Measurements from ENCODE around the gene VSNL1. TPM values are rescaled to one million over a fixed set of nuclear protein-coding genes. Genes with fewer than 3 reads are reported as not detected.

The VSNL1 gene
- total and polyA plus RNA-seq, 2 experiments from 2014 or later = 102 to 112 TPM

GRCh38 chr2:17614174-17614930 is 73.9 kb downstream of the VSNL1 start (continued):
- TF ChIP-seq ZNF114 (CRISPR knock-in tag; IDR thresholded peaks at IDR 0.05) (no peak), ZNF462 (CRISPR knock-in tag; IDR thresholded peaks at IDR 0.05) (no peak), STAT1 (IDR thresholded peaks at IDR 0.05; ENCODE audit: unreplicated experiment) (no peak), CREB1 (CRISPR knock-in tag; IDR thresholded peaks at IDR 0.05; ENCODE audit: low read depth) (no peak), ZNF331 (CRISPR knock-in tag; IDR thresholded peaks at IDR 0.05; ENCODE audit: low read depth) (no peak), EZH2phosphoT487 (IDR thresholded peaks at IDR 0.05; ENCODE audit: unreplicated experiment) (no peak), EZH2 (IDR thresholded peaks at IDR 0.05; ENCODE audit: low read depth, unreplicated experiment) (no peak)

- DNase-seq (ENCODE audit: low spot score) (no peak), ATAC-seq (no peak)
- Histone ChIP-seq H3K27ac (ENCODE audit: low read depth) (no peak overlapping the region), H4K20me1 (replicated peaks; ENCODE audit: insufficient read depth) (peaks cover 9% of the 10 kb centered on the region; the same call in 1 of the 2 replicates), H3F3A (replicated peaks; ENCODE audit: low read depth) (no peaks in the 10 kb centered on the region), H3K4me2 (no peak overlapping the region), H3K4me1 (ENCODE audit: insufficient read depth) (peaks cover 30% of the 10 kb centered on the region), H2AFZ (no peak overlapping the region), H3K36me3 (ENCODE audit: insufficient read depth) (0 out of 2 replicates have a peak, but pooled peaks cover 3% of the 10 kb centered on the region), H3K79me2 (replicated peaks; ENCODE audit: insufficient read depth) (no peaks in the 10 kb centered on the region; the same call in 1 of the 2 replicates), H3K4me3 (no peak overlapping the region), H3K27me3 (ENCODE audit: insufficient read depth) (no peaks in the 10 kb centered on the region), H3K9me2 (ENCODE audit: insufficient read depth) (no peaks in the 10 kb centered on the region)
- Mint-ChIP-seq H3K36me3 (ENCODE audit: low read depth) (peaks cover 24% of the 10 kb centered on the region), H3K27ac (no peak overlapping the region), H3K4me1 (peaks cover 31% of the 10 kb centered on the region), H3K27me3 (ENCODE audit: insufficient read depth, low read depth, poor library complexity) (peaks cover 3% of the 10 kb centered on the region), H3K9me3 (no peaks in the 10 kb centered on the region), H3K4me3 (no peak overlapping the region)
- no peak for TF ChIP-seq CTCF (conservative IDR thresholded peaks at IDR 0.05; ENCODE audit: low read depth in 2 of 2)
- TF ChIP-seq REST (IDR thresholded peaks at IDR 0.05; ENCODE audit: unreplicated experiment) = no peak
- TF ChIP-seq EZH2 (IDR thresholded peaks at IDR 0.05; ENCODE audit: low read depth, unreplicated experiment) = no peak
- TF ChIP-seq STAT1 (IDR thresholded peaks at IDR 0.05; ENCODE audit: unreplicated experiment) = no peak
- no peak for TF ChIP-seq ZNF114 (CRISPR knock-in tag; IDR thresholded peaks at IDR 0.05)
- TF ChIP-seq POLR2AphosphoS5 (IDR thresholded peaks at IDR 0.05; ENCODE audit: low read depth) = no peak
- TF ChIP-seq EZH2phosphoT487 (IDR thresholded peaks at IDR 0.05; ENCODE audit: unreplicated experiment) = no peak
- no peak for TF ChIP-seq CREB1 (CRISPR knock-in tag; IDR thresholded peaks at IDR 0.05; ENCODE audit: low read depth)
Measured at GRCh38 chr2:17615147-17615546, 74.7 kb downstream of the VSNL1 start.

Data from GM23338 (cell line).